ENCODE results near the gene CFDP1. TPM values are rescaled to one million over a fixed set of nuclear protein-coding genes. Genes with fewer than 3 reads are reported as not detected.

The CFDP1 gene
- total RNA-seq, 1 experiment from 2014 or later = 52.6 TPM

DNA sequence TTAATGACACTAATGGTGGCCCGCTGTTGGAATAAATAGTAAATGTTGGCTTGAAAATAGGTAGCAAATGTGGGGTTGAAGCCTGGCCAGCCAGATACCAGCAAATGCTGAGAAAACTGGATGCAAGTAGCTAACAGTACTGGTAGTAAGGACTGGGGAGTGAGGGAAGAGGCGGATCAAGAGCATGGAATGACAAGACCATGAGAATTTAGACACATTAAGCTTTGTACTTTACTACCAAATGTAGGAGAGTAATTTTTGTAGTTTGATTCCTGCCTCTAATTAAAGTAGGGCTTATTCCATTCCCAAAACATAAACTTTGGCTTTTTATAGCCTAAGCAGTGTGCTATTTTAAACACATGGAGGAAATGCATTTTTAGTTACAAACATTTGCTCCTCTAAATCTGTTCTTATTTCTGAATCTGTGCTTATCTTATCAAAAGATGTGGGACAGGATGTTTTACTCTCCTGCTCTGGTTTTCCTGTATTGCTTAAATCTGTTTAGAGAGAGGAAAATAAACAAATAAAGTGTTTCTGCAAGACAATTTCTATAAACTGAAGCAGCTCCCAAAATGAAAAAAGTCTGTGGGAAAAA lies 44.1 kb downstream of the CFDP1 start:
- Histone ChIP-seq H3K9me3 (ENCODE audit: insufficient read depth, low read depth) (no peaks in the 10 kb centered on the region), H3K4me1 (replicated peaks; ENCODE audit: insufficient read depth) (peaks cover 6% of the 10 kb centered on the region), H3K27ac (no peak overlapping the region), H3K4me3 (no peak overlapping the region), H3F3A (ENCODE audit: insufficient read depth, low read depth) (peaks cover 28% of the 10 kb centered on the region; the same call in 1 of the 2 replicates), H3K9me2 (ENCODE audit: insufficient read depth) (no peaks in the 10 kb centered on the region), H3K27me3 (ENCODE audit: insufficient read depth, low read depth) (no peaks in the 10 kb centered on the region), H3K79me2 (ENCODE audit: low read depth) (no peaks in the 10 kb centered on the region), H3K36me3 (ENCODE audit: low read depth) (peaks cover 7% of the 10 kb centered on the region), H2AFZ (no peak overlapping the region), H3K4me2 (no peak overlapping the region), H4K20me1 (ENCODE audit: insufficient read depth) (no peaks in the 10 kb centered on the region; the same call in 1 of the 2 replicates)
- DNase-seq = no peak
- TF ChIP-seq EZH2 (IDR thresholded peaks at IDR 0.05; ENCODE audit: low read depth) = no peak
- TF ChIP-seq, protein P1, sequence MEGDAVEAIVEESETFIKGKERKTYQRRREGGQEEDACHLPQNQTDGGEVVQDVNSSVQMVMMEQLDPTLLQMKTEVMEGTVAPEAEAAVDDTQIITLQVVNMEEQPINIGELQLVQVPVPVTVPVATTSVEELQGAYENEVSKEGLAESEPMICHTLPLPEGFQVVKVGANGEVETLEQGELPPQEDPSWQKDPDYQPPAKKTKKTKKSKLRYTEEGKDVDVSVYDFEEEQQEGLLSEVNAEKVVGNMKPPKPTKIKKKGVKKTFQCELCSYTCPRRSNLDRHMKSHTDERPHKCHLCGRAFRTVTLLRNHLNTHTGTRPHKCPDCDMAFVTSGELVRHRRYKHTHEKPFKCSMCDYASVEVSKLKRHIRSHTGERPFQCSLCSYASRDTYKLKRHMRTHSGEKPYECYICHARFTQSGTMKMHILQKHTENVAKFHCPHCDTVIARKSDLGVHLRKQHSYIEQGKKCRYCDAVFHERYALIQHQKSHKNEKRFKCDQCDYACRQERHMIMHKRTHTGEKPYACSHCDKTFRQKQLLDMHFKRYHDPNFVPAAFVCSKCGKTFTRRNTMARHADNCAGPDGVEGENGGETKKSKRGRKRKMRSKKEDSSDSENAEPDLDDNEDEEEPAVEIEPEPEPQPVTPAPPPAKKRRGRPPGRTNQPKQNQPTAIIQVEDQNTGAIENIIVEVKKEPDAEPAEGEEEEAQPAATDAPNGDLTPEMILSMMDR (conservative IDR thresholded peaks at IDR 0.05) = no peak
- no TSS peak for BruUV-seq (replicated peaks)
- intact Hi-C loops (cut with micrococcal nuclease; ENCODE audit: unreplicated experiment) = loop anchor here (5.0 kb wide), 1 partner anchor 373 kb away; no protein-coding TSS in a partner anchor
- ChIA-PET CTCF (interaction anchor here (0.6 kb wide), 1 partner anchor 198 kb away, joined by 6 read pairs; no protein-coding TSS in a partner anchor), POLR2A (ENCODE audit: unreplicated experiment) (no interaction called here)

DNA sequence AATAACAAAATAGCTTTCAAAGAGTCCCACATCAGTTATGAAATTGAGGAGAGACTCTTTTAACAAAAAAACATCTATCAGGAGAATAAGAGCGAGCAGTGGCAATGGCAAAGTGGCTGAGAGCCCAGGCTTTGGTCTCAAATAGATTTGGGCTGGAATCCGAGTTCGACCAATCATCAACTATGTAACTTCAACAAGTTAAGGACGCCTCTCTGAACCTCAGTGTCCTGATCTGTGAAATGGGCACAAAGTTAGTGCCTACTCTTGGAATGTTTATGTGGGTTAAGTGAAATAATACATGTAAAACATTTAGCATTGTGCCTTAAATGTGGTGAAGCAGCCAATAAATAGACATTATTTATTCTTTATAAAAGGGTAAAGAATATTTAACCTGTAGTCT lies 45.4 kb downstream of the CFDP1 start:
- Histone ChIP-seq H4K20me1 (ENCODE audit: insufficient read depth) (no peaks in the 10 kb centered on the region; the same call in 1 of the 2 replicates), H3K4me2 (no peak overlapping the region), H3K79me2 (ENCODE audit: low read depth) (peaks cover 4% of the 10 kb centered on the region; the same call in 1 of the 2 replicates), H2AFZ (no peak overlapping the region), H3K4me1 (replicated peaks; ENCODE audit: insufficient read depth) (peaks cover 6% of the 10 kb centered on the region), H3K27me3 (ENCODE audit: insufficient read depth, low read depth) (no peaks in the 10 kb centered on the region), H3K36me3 (ENCODE audit: low read depth) (peaks cover 5% of the 10 kb centered on the region), H3K9me3 (ENCODE audit: insufficient read depth, low read depth) (no peaks in the 10 kb centered on the region), H3F3A (ENCODE audit: insufficient read depth, low read depth) (peaks cover 28% of the 10 kb centered on the region; the same call in 1 of the 2 replicates), H3K9me2 (ENCODE audit: insufficient read depth) (no peaks in the 10 kb centered on the region), H3K27ac (no peak overlapping the region), H3K4me3 (no peak overlapping the region)
- TF ChIP-seq, protein P1 (conservative IDR thresholded peaks at IDR 0.05) = no peak
- TF ChIP-seq EZH2 (IDR thresholded peaks at IDR 0.05; ENCODE audit: low read depth) = no peak
- DNase-seq = no peak
- ChIA-PET POLR2A (ENCODE audit: unreplicated experiment) (no interaction called here), CTCF (interaction anchor here (0.5 kb wide), 1 partner anchor 51 kb away, joined by 4 read pairs; no protein-coding TSS in a partner anchor)
- intact Hi-C loops (cut with micrococcal nuclease; ENCODE audit: unreplicated experiment) = loop anchor here (5.0 kb wide), 1 partner anchor 374 kb away; no protein-coding TSS in a partner anchor
- BruUV-seq (replicated peaks) = no TSS peak

DNA sequence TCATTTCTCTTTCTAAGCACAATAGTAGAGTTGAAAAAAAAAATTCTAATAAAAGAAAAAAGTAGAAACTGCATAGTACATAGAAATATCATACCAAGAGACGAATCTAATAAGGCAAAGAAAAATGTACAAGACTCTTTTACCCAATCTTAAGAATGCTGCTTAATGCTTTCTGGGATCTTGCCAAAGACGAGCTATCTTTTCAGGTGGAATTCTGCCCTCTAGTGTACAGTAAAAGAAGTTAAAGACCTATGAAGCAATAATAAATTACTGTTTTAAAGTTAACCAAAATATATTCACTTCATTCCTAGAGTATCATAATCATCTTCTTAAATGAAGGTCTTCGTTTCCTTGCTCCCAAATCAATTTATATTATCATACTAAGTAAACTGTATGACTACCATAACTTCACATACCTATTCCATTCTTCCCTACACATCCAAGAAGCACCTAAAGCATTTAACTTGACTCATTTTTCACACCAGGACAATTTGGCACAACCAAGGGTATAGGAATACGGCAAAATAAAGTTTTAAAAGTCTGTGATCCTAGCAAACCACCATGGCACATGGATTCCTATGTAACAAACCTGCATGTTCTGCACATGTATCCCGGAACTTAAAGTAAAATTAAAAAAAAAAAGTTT lies 47.7 kb downstream of the CFDP1 start:
- Histone ChIP-seq H3K9me2 (ENCODE audit: insufficient read depth) (no peaks in the 10 kb centered on the region), H3K4me2 (no peak overlapping the region), H2AFZ (no peak overlapping the region), H3K79me2 (ENCODE audit: low read depth) (peaks cover 4% of the 10 kb centered on the region; the same call in 1 of the 2 replicates), H3K27me3 (ENCODE audit: insufficient read depth, low read depth) (no peaks in the 10 kb centered on the region), H3K4me1 (replicated peaks; ENCODE audit: insufficient read depth) (peaks cover 6% of the 10 kb centered on the region), H3K36me3 (ENCODE audit: low read depth) (no peaks in the 10 kb centered on the region; the same call in 1 of the 2 replicates), H3F3A (ENCODE audit: insufficient read depth, low read depth) (peaks cover 26% of the 10 kb centered on the region; the same call in 1 of the 2 replicates), H4K20me1 (ENCODE audit: insufficient read depth) (no peaks in the 10 kb centered on the region; the same call in 1 of the 2 replicates), H3K9me3 (ENCODE audit: insufficient read depth, low read depth) (no peaks in the 10 kb centered on the region), H3K27ac (peak overlapping the region; percentile 20; the same call in 1 of the 2 replicates), H3K4me3 (no peak overlapping the region)
- ChIA-PET CTCF (interaction anchor here (0.6 to 1.3 kb wide), 5 partner anchors 17 to 906 kb away, joined by 3 to 29 read pairs (median 3); no protein-coding TSS in a partner anchor), POLR2A (ENCODE audit: unreplicated experiment) (no interaction called here)
- intact Hi-C loops (cut with micrococcal nuclease; ENCODE audit: unreplicated experiment) = loop anchor here (1.0 to 5.0 kb wide), 4 partner anchors 140 to 377 kb away; no protein-coding TSS in a partner anchor
- BruUV-seq (replicated peaks) = no TSS peak
- TF ChIP-seq, protein P1 (conservative IDR thresholded peaks at IDR 0.05) = peak; percentile 87
- TF ChIP-seq EZH2 (IDR thresholded peaks at IDR 0.05; ENCODE audit: low read depth) = no peak
- peak in 1 of 2 experiments; percentile 64 for DNase-seq

All from PC-9 (cell line).